Large intestine (tissue), 3 donors: Measurements from ENCODE around the gene LAMC3. TPM values are rescaled to one million over a fixed set of nuclear protein-coding genes. Genes with fewer than 3 reads are reported as not detected.

ENCODE experiments used
- DNase-seq, 2 donors: peaks; one replicate each; pipeline versions ENCODE4 v3.0.0 to v3.0.0-alpha.2; 2013
- H3K27ac ChIP-seq: one replicate; pipeline ENCODE4 v1.5.1; 2013; ENCODE audit warnings: low read length
- H3K27me3 ChIP-seq: 2 replicates; pipeline ENCODE4 v1.6.1; 2013; ENCODE audit warnings: low read length; ENCODE audit not compliant: control insufficient read depth, insufficient read depth
- H3K36me3 ChIP-seq: 2 replicates; pipeline ENCODE4 v1.6.1; 2013; ENCODE audit warnings: low read length; ENCODE audit not compliant: control insufficient read depth, insufficient read depth
- H3K4me1 ChIP-seq: one replicate; pipeline ENCODE4 v1.6.1; 2013; ENCODE audit warnings: low read length; ENCODE audit not compliant: control insufficient read depth, insufficient read depth
- H3K4me3 ChIP-seq: one replicate; pipeline ENCODE4 v1.5.1; 2013; ENCODE audit warnings: low read length
- H3K9me3 ChIP-seq: one replicate; pipeline ENCODE4 v1.6.1; 2013; ENCODE audit warnings: mild to moderate bottlenecking, low read depth, low read length, moderate library complexity; ENCODE audit not compliant: control insufficient read depth
- WGBS: methylation state at CpG from one replicate; pipeline ENCODE4 v1.1.5; 2013; ENCODE audit warnings: low lambda C conversion rate; ENCODE audit not compliant: insufficient coverage; 5-methylcytosine and 5-hydroxymethylcytosine counted together
- polyA plus RNA-seq: library from polyadenylated mRNA; unstranded; fragments of 120-200 nt; gene quantifications from one replicate; pipeline ENCODE4 v1.2.1, GENCODE V29; 2013

LAMC3 gene
- polyA plus RNA-seq, 1 donor = 0.66 TPM

GRCh38 chr9:130979591-130980385 lies 29.2 kb upstream of the LAMC3 start:
- Histone ChIP-seq H3K27ac (no peak overlapping the region), H3K27me3 (peaks cover 10% of the 10 kb centered on the region), H3K9me3 (no peaks in the 10 kb centered on the region), H3K4me1 (no peaks in the 10 kb centered on the region), H3K4me3 (no peak overlapping the region), H3K36me3 (no peaks in the 10 kb centered on the region)
- no peak for DNase-seq
- WGBS = no CpG with 5 or more reads among the region's 20 CpGs

- no peaks in the 10 kb centered on the region for H3K9me3 ChIP-seq
- 93% methylated on average over 3 of the region's 16 CpGs for WGBS
- DNase-seq = no peak
Measured at GRCh38 chr9:130980526-130980925, 28.4 kb upstream of the LAMC3 start.

GRCh38 chr9:130981002-130981755 lies 27.8 kb upstream of the LAMC3 start:
- H3K9me3 ChIP-seq = no peaks in the 10 kb centered on the region
- H3K27ac ChIP-seq = no peak overlapping the region
- no peaks in the 10 kb centered on the region for H3K36me3 ChIP-seq
- no CpG with 5 or more reads among the region's 10 CpGs for WGBS
- no peaks in the 10 kb centered on the region for H3K4me1 ChIP-seq
- H3K27me3 ChIP-seq = peaks cover 17% of the 10 kb centered on the region
- no peak for DNase-seq
- H3K4me3 ChIP-seq = no peak overlapping the region

More at GRCh38 chr9:130980526-130980925, 28.4 kb upstream of the LAMC3 start:
- H3K36me3 ChIP-seq = no peaks in the 10 kb centered on the region
- no peak overlapping the region for H3K27ac ChIP-seq
- peaks cover 14% of the 10 kb centered on the region for H3K27me3 ChIP-seq
- H3K4me1 ChIP-seq = no peaks in the 10 kb centered on the region
- no peak overlapping the region for H3K4me3 ChIP-seq

- H3K36me3 ChIP-seq = no peaks in the 10 kb centered on the region
- WGBS = no CpG with 5 or more reads among the region's 14 CpGs
- no peak overlapping the region for H3K4me3 ChIP-seq
- H3K27me3 ChIP-seq = peaks cover 22% of the 10 kb centered on the region
- H3K4me1 ChIP-seq = no peaks in the 10 kb centered on the region
- DNase-seq = no peak
- no peak overlapping the region for H3K27ac ChIP-seq
- H3K9me3 ChIP-seq = no peaks in the 10 kb centered on the region
Measured at GRCh38 chr9:130981756-130982137, 27.2 kb upstream of the LAMC3 start.

GRCh38 chr9:130982636-130983358 lies 26.2 kb upstream of the LAMC3 start:
- Histone ChIP-seq H3K27ac (no peak overlapping the region), H3K4me1 (no peaks in the 10 kb centered on the region), H3K4me3 (no peak overlapping the region), H3K36me3 (no peaks in the 10 kb centered on the region), H3K9me3 (no peaks in the 10 kb centered on the region), H3K27me3 (peaks cover 25% of the 10 kb centered on the region)
- WGBS = no CpG with 5 or more reads among the region's 25 CpGs
- DNase-seq = no peak

- H3K9me3 ChIP-seq = no peaks in the 10 kb centered on the region
- WGBS = no CpG with 5 or more reads among the region's 6 CpGs
- no peak overlapping the region for H3K27ac ChIP-seq
- DNase-seq = no peak
- no peak overlapping the region for H3K4me3 ChIP-seq
- H3K27me3 ChIP-seq = peaks cover 30% of the 10 kb centered on the region
- no peaks in the 10 kb centered on the region for H3K36me3 ChIP-seq
- H3K4me1 ChIP-seq = no peaks in the 10 kb centered on the region
Measured at GRCh38 chr9:130983359-130983670, 25.7 kb upstream of the LAMC3 start.

GRCh38 chr9:130983970-130984369 lies 25.0 kb upstream of the LAMC3 start:
- WGBS = no CpG with 5 or more reads among the region's 11 CpGs
- H3K4me3 ChIP-seq = no peak overlapping the region

GRCh38 chr9:130984521-130984920 lies 24.5 kb upstream of the LAMC3 start:
- no peak overlapping the region for H3K27ac ChIP-seq
- no peaks in the 10 kb centered on the region for H3K9me3 ChIP-seq
- DNase-seq = no peak
- H3K27me3 ChIP-seq = peaks cover 30% of the 10 kb centered on the region
- no peak overlapping the region for H3K4me3 ChIP-seq
- no peaks in the 10 kb centered on the region for H3K4me1 ChIP-seq
- no CpG with 5 or more reads among the region's 8 CpGs for WGBS
- no peaks in the 10 kb centered on the region for H3K36me3 ChIP-seq

More at GRCh38 chr9:130983970-130984369, 25.0 kb upstream of the LAMC3 start:
- DNase-seq = no peak
- Histone ChIP-seq H3K4me1 (no peaks in the 10 kb centered on the region), H3K27me3 (peaks cover 30% of the 10 kb centered on the region), H3K36me3 (no peaks in the 10 kb centered on the region), H3K27ac (no peak overlapping the region), H3K9me3 (no peaks in the 10 kb centered on the region)

- Histone ChIP-seq H3K4me1 (no peaks in the 10 kb centered on the region), H3K36me3 (no peaks in the 10 kb centered on the region), H3K9me3 (no peaks in the 10 kb centered on the region), H3K27me3 (peaks cover 30% of the 10 kb centered on the region), H3K4me3 (no peak overlapping the region), H3K27ac (no peak overlapping the region)
- DNase-seq = no peak
- WGBS = 90% methylated on average over 2 of the region's 6 CpGs
Measured at GRCh38 chr9:130985029-130985428, 23.9 kb upstream of the LAMC3 start.

- Histone ChIP-seq H3K9me3 (no peaks in the 10 kb centered on the region), H3K4me1 (no peaks in the 10 kb centered on the region), H3K27me3 (peaks cover 30% of the 10 kb centered on the region), H3K27ac (no peak overlapping the region), H3K4me3 (no peak overlapping the region), H3K36me3 (no peaks in the 10 kb centered on the region)
- WGBS = no CpG with 5 or more reads among the region's 5 CpGs
- DNase-seq = no peak
Measured at GRCh38 chr9:130985606-130986162, 23.3 kb upstream of the LAMC3 start.
